Fibroblast of villous mesenchyme (primary cell): Measurements from ENCODE around the gene CALHM2. TPM values are rescaled to one million over a fixed set of nuclear protein-coding genes. Genes with fewer than 3 reads are reported as not detected.
A peak's percentile ranks its signal among the peaks of the same experiment; 100 is the strongest.

Experiments used
- DNase-seq: peaks from one replicate; pipeline ENCODE4 v3.0.0-alpha.2; 2010; ENCODE audit warnings: low read depth
- H3K4me3 ChIP-seq: 2 replicates; pipeline ENCODE4 v1.5.1; 2011; ENCODE audit warnings: low read depth, mild to moderate bottlenecking, low read length
- total RNA-seq: library from RNA; depleted of rRNA; stranded (reverse); fragments of >200 nt; gene quantifications from 2 replicates; pipeline ENCODE4 v1.2.3, GENCODE V29; 2012
- TF ChIP-seq, protein P1 (sequence below): IDR thresholded peaks from 2 replicates; pipeline ENCODE4 v1.5.1; 2012; ENCODE audit warnings: low read depth, mild to moderate bottlenecking, low read length; ENCODE audit not compliant: insufficient read depth

CALHM2 gene
- total RNA-seq, 1 donor, result 32.4 TPM

DNA sequence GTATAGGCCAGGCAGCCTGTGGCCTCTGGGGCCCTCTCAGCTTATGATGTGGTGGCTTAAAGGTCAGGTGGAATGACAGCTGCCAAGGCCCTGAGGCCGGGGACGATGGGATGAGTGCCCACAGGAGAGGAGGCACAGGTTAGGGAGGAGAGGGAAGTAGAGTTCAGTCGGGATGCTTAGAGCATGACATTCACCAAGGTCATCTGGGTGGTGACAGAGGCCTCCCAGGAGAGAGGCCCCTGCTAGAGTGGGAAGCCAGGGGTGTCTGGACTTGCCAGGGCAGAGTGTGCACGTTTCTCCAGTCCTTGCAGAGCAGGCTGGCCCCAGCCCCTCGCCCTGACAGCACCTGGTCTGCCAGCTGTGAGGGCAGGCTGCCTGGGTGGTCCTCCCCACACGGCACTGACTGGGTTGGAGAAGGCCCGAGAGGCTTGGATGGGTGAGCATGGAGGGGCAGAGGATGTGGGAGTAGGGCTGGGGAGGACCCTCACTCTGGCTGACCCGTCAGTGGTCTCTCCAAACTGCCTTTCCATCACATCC, 5.1 kb upstream of the CALHM2 start:
- DNase-seq, result no peak
- TF ChIP-seq, protein P1, sequence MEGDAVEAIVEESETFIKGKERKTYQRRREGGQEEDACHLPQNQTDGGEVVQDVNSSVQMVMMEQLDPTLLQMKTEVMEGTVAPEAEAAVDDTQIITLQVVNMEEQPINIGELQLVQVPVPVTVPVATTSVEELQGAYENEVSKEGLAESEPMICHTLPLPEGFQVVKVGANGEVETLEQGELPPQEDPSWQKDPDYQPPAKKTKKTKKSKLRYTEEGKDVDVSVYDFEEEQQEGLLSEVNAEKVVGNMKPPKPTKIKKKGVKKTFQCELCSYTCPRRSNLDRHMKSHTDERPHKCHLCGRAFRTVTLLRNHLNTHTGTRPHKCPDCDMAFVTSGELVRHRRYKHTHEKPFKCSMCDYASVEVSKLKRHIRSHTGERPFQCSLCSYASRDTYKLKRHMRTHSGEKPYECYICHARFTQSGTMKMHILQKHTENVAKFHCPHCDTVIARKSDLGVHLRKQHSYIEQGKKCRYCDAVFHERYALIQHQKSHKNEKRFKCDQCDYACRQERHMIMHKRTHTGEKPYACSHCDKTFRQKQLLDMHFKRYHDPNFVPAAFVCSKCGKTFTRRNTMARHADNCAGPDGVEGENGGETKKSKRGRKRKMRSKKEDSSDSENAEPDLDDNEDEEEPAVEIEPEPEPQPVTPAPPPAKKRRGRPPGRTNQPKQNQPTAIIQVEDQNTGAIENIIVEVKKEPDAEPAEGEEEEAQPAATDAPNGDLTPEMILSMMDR, result no peak
- H3K4me3 ChIP-seq, result no peak overlapping the region

DNA sequence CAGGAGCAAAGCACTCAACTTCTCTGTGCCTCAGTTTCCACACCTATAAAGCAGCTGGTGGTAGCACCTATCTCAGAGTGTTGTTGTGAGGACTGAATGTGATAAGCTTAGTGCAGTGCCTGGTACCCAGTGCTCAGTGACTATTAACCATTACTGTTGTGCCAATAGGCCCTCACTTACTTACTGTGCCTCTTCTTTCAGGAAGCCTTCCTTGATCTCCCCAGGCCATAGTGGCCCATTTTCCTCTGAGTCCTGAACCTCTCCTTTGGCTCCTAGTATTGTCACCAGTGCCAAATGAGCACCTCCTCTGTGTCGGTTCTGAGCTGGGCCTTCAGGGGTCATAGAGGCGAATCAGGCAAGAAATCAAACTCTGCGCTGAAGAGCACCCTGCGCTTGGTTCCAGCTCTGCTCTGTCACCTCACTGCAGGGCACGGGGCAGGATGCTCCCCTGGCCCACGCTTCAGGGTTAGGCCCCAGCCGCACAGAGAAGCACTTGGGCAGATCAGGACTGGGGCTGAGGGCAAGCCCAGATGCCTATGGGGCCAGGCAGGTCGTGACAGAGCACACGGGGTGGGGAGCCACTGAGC, 4.0 kb upstream of the CALHM2 start:
- TF ChIP-seq, protein P1, result no peak
- DNase-seq, result no peak
- H3K4me3 ChIP-seq, result no peak overlapping the region

DNA sequence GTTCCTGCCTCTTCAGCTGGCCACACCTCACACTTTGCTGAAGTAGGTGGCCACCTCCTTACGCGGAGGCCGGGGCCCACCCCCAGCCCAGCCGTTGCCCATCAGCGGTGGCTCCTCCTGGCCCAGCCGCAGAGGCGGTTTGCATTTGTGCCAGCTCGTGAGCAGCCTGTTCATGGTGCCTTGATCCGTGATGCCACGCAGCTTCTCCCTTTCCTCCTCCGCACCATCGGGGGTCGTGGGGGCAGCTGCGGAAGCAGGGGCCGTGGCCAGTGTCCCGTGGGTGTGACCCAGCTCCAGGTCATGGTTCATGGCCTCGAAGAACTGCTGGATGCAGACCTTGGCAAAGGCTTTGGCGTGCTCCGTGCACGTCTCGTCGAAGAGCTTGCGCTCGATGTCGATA, 3.1 kb upstream of the CALHM2 start:
- no peak for DNase-seq
- H3K4me3 ChIP-seq, result no peak overlapping the region
- TF ChIP-seq, protein P1, result no peak

DNA sequence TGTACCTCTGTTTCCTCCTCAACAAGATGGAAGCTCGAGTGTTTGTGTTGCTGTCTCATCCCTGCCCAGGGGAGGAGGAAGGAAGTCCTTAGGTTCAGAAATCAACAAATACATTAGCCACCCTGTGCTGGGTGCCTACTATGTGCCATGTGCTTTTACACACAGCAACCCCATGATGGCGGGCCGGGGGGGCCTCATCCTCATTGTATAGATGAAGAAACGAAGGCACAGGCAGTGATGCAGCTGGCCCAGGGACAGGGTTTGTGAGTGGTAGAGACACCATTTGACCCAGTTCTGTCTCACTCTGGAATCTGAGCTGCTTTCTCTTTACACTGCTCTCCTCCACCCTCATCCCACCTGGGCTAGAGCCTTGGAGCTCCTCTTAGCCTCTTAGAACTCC, 1.9 kb upstream of the CALHM2 start:
- no peak for DNase-seq
- TF ChIP-seq, protein P1, result no peak

DNA sequence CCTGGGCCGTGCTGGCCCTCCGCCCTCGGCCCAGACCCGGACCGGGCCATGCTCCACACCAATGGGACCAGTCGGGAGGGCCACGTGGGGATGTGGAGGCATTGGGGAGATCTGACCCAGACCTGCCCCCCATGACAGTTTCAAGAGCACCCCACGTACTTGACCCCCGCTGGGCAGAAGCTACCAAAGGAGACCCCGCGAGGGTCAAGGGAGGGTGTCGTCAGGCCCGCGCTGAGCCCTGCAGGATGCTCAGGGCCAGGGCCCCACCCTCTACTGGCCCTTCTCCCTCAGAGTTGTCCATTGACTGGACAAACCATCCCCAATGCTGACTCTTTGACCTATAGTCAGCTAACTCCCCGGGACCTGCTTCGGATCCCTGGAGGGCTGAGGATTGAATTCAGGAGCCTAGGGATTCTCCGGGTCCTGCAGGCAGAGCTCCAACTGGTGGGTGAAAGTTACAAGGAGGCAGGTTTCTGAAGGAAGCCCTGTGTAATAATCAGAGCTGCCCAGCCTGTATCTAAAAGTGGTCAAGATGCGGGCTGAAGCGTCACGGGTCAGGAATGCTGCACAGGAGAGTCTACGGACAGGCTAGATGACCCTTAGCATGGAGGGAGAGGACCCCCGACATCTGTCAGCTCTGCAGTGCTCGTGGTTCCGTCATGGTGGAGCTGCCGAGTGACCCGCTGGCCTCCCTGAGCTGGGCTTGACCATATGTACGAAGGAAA, 498 bp upstream of the CALHM2 start:
- peak overlapping the region; percentile 73 for H3K4me3 ChIP-seq
- DNase-seq, result no peak
- TF ChIP-seq, protein P1, result no peak

More for the DNA sequence above, 1.9 kb upstream of the CALHM2 start:
- no peak overlapping the region for H3K4me3 ChIP-seq

DNA sequence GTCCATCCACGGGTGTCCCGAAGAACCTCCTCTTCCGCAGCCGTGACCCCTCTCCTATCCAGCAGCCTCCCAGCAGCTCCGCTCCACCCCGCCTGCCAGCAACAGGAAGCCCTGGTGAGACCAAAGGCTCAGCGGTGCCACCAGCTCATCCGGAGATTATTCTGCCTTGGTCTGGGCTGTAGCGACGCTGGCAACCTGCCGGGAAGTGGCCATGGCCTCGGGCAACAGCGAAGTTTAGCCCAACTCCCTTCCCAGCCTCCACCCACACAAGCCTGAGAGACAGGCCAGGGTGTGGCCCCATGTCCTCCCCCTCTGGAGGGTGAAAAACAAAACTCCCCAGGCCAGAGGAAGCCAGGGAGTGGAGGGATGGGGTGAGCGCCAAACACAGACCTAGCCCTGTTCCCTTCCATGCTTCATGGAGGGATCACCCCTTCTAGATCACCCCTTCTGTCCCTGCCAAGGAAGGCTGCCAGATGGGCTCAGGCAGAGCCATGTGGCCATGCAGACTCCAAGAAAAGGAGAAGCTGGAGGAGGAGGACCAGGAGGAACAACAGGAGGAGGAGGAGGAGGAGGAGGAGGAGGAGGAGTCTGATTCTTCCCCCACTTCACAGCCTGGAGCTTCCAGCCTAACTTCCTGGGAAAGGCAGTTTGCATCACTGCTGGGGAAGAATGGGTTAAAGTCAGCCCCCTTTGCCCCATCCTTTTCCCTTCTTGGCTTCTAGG, 918 bp downstream of the CALHM2 start:
- H3K4me3 ChIP-seq, result peak overlapping the region; percentile 73
- TF ChIP-seq, protein P1, result no peak
- DNase-seq, result peak; percentile 37
